ENCODE data around the gene SHISA2.
"Not testable (repeated sequence)": the region's sequence is repeated elsewhere in the genome, so short reads cannot be mapped to it uniquely, and the experiment has no call there.

The SHISA2 gene

DNA sequence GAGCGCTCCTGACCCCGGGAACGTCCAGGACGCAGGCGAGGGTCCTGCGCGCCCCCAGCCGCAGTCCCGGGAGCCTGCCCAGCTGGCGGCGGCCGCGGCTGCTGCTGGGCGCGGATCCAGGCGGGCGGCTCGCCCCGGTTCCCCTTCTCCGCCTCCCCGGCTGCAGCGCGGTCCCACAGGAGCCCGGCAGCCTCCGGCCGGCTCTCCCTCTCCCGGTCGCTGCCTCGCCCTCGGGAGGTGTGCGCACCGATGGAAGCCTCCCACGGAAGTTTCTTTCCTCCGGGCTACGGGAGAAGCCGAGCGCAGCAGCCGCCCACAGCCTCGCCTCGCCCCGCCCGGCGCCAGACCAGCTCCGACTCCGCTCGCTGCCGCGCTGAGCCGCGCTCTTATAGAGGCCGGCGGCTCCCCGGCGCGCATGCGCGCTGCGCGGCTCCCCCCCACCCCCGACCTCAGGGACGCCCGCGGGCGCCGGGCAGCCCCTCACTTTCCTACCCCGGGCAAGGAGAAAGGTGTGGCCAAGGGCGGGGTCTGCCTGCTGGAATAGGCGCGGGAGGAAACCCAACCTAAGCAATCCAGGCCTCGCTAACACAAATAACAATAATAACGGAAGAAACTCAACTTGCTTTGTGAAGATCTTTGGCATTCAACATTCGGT lies at the start of gene SHISA2:
Gene SHISA2 (minus strand): TSS at position 360 of the 655 bp plus-strand sequence. CDS start 1,041 bp downstream, outside the sequence.
- DNase-seq (ENCODE audit: low read depth), result peak; percentile 45

DNA sequence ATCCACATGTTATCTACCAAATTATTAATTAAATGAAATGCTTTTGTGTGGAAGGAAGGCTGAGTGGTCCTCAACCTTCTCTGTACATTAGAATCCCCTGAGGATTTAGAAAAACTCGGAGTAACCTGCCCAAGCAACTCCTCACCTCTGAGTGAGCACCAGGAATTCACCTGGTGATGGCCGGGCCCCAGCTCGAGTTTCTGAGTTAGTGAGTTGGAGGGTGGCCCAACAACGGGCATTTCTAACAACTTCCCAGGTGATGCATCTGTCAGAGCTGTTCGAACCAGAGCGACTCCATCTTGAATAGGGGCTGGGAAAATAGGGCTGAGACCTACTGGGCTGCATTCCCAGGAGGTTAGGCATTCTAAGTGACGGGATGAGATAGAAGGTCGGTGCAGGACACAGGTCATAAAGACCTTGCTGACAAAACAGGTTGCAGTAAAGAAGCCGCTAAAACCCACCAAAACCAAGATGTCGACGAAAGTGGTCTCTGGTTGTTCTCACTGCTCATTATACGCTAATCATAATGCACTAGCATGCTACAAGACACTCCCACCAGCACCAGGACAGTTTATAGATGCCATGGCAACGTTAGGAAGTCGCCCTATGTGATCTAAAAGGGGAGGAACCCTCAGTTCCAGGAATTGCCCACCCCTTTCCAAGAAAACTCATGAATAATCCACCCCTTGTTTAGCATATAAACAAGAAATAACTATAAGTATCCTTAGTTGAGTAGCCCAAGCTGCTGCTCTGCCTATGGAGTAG lies 44.2 kb upstream of the SHISA2 start:
- DNase-seq (ENCODE audit: low read depth), result no peak

DNA sequence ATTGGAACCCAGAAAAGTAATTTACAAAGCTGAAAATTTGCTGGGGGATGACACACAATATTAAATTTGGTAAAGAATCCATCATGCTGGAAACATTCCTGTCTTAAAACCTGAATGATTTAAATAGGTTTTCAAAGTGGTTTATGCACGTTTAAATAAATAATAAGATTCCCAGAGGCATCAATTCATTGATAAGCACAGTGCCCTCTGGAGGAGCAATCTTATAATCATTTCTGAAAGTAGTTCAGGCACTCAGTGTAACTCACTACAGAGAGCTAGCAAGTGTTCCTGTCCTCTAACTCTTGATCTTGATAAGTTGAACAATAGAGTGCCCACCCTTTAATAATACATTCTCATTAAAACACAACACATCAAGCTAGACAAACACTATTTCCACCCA lies 43.5 kb upstream of the SHISA2 start:
- DNase-seq (ENCODE audit: low read depth), result no peak

DNA sequence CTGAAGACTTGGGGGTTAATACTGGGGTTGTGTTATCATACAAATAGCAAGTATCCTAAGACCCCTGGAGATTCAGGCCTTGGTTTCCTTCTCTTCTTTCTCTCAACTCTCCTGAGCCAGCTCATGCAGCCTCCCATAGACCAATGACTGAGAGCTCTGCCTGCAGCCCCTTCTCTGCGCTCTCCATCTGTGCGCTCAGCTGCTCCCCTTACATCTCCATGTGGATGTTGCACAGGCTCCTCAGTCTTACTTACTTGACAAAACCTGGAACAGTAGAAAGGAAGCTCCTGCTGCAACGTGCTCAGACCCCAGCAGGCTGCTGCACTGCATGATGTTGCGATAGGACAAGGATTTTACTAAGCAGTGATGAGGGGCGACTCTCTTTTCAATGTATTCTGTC lies 25.0 kb upstream of the SHISA2 start:
- not testable (repeated sequence) for DNase-seq (ENCODE audit: low read depth)

DNA sequence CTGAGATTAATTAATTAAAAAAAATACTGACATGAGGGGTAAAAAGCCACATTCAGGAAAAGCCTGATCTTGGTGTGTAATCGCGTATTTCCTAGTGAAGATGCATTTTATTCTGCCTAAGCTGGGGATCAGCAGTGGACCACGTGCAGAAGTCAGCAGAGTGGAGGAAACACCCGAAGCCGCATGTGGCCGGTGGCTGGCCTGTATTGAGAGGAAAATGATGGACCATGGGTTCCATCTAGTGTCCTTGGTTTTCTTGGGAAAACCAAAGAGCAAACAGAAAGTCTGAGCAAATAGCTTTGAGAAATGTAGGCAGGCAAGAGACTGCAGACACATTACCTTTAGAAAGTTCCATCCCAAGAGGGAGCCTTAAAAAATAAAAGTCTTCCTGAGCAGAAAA lies 23.7 kb upstream of the SHISA2 start:
- peak; percentile 4 for DNase-seq (ENCODE audit: low read depth)

DNA sequence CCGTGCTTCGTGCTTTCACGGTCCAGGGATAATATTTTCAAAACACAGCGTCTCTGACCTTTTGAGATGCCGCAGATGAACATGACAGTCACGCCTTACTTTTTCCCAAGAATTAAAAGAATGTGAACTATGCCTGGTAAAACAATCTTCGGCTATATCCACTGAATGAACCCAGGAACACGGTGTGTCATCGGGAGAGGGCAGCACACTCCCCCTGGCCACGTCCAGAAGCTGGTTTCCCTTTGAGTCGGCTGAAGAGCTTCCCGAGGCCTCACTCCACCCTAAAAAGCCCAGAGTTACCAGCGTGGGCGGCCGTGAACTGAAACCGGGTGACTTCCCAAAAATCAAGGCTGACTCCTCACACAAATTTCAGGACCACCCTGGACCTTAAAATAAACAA lies 22.9 kb upstream of the SHISA2 start:
- DNase-seq (ENCODE audit: low read depth), result peak; percentile 64

DNA sequence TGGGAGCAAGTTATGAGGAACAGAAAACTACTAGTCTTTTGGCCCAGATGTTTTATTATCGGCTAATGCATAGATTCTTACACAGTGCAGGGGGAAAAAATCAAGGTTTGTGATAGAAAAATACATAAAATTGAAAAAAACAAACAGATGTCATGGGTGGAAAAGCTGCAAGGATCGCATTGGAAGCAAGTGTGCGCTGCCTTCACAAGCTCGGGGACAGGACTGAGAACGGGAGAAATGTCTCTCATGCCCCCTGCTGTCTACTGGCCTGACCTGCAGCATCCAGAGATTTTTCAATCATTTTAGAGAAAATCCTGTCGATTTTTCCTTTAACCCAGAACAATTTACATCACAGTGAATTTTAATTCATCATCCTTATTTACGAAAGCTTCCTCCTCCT lies 20.5 kb upstream of the SHISA2 start:
- DNase-seq (ENCODE audit: low read depth), result not testable (repeated sequence)

DNA sequence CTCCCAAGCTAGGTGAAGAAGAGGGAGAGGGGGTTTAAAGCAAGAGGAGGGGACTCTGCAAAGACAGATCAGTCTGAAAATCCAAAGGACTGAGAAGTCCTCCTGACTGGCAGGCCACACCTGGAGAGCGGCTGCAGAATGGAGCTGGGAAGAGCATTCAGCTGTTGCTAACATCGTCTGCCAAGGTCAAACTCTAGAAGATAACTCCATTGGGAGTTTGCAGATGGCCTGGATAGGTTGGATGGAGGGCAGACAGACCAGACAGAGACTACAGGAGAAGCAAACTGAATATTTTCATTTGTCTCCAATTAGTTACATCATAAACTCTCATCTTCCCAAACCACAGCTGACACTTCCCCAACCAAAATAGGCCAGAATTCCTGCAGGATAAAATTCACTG lies 19.9 kb upstream of the SHISA2 start:
- DNase-seq (ENCODE audit: low read depth), result no peak

DNA sequence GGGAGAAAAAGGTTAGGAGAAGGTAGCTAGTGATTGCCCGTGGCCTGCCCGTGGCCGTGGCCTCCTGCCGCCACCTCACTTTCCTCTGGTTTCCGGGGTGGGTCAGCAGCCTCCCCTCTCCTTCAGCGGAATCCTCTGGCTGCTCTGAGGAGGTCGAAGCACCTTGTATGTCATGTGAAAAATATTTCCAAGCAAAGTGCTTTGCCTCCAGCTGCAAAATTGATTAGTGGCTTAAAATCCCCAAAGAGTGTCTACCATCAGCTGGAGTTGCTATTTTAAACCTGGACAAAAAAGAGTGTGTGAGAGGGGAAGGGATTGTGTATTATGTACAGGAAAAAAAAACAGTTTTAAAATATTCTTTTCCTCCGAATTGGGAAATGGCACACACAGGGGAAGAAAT lies 17.8 kb upstream of the SHISA2 start:
- DNase-seq (ENCODE audit: low read depth), result not testable (repeated sequence)

DNA sequence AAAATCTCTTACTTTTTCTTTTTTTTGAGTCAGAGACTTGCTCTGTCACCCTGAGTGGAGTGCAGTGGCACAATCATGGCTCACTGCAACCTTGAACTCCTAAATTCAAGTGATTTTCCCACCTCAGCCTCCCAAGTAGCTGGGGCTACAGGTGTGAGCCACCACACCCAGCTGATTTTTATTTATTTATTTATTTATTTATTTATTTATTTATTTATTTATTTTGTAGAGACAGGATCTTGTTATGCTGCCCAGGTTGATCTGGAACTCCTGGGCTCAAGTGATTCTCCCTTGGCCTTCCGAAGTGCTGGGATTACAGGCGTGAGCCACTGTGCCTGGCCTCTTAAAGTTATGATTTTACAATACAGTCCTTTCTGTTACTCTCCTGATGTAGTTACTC lies 16.6 kb upstream of the SHISA2 start:
- not testable (repeated sequence) for DNase-seq (ENCODE audit: low read depth)

DNA sequence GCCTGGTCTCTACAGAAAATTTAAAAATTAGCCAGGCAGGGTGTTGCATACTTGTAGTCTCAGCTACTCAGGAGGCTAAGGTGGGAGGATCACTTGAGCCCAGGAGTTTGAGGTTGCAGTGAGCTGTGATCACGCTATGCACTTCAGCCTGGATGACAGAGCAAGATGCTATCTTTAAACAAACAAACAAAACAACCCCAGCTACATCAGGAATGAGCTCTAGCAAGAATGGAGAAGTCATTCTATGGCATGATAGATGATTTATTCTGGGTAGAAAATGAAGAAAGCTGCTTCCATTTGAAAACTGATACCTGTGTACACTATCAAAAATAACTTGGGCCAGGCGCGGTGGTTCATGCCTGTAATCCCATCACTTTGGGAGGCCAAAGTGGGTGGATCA lies 15.8 kb upstream of the SHISA2 start:
- no peak for DNase-seq (ENCODE audit: low read depth)

DNA sequence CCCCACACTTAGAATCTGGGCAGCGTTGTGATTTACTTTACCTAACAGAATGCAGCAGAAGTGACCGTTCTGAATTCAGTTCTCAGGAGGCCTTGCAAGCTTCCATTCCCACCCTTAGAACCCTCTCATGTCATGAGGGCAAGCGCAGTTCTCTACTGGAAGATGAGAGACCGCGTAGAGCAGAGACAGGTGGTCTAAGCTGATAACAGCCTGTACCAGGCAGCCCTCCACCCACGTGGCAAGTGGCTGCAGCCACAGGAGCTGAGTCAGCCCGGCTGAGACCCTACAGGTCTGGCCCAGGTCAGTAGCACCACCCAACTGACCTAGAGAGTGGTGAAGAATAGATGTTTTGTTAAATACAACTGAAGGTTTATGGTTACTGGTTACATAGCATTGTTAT lies 14.7 kb upstream of the SHISA2 start:
- not testable (repeated sequence) for DNase-seq (ENCODE audit: low read depth)

DNA sequence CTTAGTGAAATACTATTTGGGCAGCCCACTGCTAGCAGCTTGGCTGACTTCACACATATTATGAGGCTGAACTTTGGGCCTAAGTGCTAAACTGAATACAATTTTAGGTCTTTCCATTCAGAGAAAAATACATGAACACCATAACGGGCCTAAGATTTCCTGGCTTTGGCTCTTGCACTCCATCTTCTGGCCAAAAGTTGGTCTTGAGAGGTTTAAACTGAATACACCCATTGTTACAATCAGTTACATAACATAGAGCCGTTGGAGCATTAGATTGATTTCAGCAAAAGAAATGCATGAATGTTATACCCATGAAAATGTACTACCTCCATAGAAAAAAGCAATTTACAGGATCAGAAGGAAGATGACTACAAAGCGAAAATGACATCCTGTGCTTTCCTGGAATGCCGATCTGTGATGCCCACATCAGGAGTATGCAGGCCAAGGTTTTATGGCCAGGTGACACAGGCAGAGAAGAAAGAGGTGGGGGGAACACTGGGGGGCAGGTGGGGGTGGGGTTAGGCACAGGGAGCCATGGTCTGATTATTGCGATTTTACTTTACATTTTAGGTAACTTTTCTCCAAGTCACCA lies 11.1 kb upstream of the SHISA2 start:
- DNase-seq (ENCODE audit: low read depth), result peak; percentile 50

DNA sequence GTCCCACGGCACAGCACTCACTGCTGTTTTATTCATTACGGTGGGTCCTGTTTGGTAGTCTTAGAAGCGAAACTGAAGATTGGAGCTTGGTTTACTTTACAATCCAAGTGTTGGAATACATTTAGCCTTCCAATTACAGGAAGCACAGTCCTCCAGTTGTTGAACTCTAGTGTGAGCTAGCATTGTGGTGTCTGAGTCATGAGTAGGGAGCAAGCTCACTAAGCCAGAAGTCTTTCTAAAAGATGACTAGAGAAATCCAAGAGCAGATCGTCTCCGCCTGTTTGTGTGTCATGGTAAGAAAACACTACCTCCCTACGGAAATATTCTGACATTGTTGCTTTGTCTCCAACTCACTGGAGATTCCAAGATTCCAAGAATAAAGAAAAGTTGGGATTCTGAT lies 10.1 kb upstream of the SHISA2 start:
- peak; percentile 56 for DNase-seq (ENCODE audit: low read depth)

DNA sequence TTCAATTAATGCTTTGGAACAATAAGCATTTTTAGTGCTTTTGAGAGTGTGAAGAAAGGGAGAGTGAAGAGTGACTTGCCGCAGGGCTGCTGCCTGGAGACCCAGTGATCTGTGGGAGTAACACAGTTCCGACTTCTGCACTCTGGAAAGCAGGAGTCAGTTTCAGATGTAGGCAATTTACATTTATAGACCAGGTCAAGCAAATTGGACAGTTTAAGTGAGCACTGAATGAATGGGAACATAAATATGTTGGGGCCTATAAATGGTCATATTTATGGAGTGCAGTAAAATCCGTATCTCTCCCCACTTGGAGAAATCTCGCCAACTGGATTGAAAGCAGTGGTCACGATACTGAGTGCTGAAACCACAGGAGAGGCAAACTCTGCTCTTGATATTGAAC lies 9.4 kb upstream of the SHISA2 start:
- no peak for DNase-seq (ENCODE audit: low read depth)

DNA sequence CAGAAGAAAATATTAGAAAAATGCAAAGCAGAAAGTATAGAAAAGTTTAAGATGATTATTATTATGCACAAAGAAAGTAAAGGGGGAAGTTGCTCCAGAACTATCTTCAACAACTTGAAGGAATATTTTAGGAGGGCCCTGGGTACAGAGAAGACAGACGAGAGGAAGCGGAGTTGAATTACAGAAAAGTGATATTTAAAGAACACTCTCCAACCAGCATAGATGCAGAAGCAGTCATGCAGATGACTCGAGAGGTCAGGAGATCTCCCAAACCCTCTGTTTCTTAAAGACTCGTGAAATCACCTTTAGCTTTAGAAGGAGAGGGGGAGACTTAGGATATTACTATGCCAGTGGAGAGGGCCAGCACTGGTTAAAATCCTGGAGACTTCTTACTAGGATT lies 8.5 kb upstream of the SHISA2 start:
- no peak for DNase-seq (ENCODE audit: low read depth)

DNA sequence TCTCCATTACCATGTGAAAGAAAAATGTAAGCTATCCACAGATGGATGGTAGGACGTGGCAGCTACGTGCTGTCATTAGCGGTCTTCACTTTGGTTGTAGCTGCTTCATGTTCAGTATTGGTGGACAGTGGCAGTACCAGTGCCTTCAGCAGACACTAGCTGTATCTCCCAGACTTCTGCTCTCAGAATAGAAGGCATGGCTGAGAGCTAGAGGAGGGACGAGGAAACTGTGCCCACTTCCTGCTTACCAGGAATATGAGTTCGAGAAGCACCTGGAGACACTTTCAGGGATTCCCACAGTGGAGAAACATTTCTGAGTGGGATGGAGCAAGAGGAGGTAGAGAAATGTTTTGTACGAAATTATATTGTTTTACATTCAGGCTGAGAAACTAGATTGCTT lies 6.9 kb upstream of the SHISA2 start:
- no peak for DNase-seq (ENCODE audit: low read depth)

DNA sequence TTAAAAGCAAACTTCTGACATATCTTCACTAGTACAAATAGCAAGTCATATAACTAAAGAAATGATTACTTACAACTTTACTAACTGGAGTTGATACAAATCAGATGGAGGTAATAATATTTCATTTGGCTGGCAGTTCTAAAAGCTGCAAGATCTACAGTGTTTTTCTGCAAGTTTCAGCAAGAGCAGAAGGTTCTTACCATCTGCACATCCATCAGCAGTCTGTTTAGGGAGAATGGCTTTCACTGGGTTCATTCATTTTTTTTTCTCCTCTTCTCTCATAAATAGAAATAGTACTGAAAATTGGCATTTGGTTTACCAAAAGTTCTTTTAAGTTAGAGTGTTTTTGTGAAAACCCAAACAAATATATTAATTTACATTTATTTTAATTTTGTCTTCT lies 3.1 kb upstream of the SHISA2 start:
- DNase-seq (ENCODE audit: low read depth), result no peak

DNA sequence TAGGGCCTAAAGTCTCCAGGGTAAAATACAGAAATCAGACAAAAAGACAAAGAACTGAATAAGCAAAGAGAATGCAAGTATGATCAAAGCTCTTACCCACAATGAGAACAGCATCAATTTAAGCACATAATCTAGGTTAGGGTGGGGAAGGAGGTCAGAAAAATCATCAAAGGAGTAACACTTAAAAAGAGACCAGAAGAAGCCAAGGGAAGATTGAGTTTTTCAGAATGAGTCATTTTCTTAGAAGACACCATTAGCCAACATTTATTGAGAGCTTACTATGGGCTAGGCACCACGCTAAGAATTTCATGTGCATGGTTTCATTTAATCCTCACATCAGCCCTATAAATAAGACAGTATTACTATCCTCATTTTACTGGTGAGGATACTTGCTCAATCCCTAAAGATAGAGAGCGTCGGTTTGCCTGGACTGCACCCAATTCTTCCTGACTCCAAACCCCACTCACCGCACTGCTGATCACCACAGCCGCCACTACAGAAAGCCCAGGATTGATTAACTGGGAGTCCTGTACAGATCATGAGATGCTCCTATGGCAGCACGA lies 1.7 kb upstream of the SHISA2 start:
- DNase-seq (ENCODE audit: low read depth), result no peak

DNA sequence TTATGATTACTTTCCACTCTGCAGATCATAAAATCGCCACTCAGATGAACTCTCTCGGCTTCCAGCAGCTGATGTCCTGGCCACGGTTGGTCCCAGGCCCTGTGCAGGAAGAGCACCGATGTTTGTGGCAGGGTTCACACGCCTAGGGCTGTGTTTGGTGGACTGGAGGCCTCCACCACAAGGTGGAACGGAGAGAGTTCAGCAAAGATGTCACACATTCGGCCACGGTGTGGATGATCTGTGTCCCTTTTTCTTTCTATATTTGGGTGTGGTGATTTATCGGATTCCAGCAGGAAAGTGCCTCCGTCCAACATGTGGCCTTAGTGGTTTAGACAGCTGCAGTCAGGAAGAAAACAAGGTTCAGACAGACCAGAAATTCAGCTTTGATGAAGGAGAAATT lies 521 bp upstream of the SHISA2 start:
- DNase-seq (ENCODE audit: low read depth), result no peak

DNA sequence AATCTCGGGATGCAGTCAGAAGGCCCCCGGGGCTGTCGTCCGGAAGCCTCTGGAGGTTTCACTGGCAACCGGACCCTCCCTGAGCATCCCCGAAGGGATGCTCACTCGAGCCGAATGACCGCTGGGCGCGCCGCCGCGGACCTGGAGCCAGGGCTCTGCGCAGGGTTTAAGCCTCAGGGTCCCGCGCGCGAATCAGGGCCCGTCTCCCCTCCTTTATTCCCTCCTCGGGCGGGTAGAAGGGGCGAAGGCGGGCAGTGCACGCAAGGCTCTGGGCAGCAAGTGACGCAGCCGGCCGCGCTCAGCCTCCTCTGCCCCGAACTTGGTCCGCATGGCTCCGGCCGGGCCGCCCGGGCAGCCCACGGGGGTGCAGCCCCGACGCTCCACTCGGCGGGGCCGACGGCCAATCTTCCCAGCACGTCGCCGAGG lies 572 bp downstream of the SHISA2 start:
- DNase-seq (ENCODE audit: low read depth), result no peak

DNA sequence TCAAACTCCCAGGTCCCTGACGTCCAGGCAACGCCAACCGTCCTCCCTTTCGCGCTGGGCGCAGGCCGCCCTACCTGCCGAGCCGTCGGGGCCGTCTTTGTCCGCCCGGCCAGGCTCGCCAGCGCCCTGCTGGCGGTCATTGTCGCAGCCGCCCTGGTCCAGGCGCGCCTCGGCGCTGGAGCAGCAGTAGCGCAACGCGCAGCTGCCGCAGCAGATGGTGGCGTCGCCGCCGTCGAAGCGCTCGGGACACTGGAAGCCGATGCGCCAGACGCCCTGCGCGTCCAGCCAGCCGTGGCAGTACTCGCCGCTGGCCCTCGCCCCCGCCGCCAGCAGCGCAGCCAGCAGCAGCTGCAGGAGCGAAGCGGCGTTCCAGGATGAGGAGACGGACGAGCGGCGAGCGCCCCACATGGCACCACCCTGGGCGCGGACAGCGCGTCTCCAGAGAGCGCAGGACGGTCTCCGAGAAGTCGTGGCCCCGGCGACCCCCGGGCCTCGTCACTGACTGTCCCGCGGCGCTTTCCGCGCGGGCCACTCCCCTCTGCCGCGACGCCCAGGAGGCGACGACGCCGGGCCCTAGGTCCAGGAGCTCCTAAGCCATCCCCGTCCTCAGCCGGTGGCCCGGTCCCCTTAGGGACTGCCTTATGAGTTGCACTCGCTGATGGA lies 1.1 kb downstream of the SHISA2 start:
- DNase-seq (ENCODE audit: low read depth), result no peak

DNA sequence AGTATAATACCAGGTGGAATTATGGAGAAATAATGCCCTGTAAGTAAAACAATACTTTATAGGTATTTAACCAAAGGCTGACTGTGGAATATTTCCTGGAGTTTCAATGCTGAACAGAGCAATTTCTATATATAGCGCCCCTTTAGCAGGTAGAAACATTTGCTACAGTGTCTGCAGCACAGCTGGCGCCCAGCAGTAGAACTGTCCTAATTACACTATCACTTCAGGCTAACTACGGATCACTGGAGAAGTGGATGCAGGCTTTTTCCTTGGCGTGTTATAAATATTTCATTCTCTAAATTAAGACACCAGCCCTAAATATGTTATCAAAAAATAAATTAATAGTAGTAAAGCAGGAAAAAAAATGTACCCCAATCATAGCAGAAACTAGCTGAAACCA lies 3.1 kb downstream of the SHISA2 start:
- DNase-seq (ENCODE audit: low read depth), result no peak

All from EH (cell line).